Hepatocyte (in vitro differentiated cells): ENCODE results near the gene HHAT. TPM values are rescaled to one million over a fixed set of nuclear protein-coding genes. Genes with fewer than 3 reads are reported as not detected.
"Not testable (repeated sequence)": the region's sequence is repeated elsewhere in the genome, so short reads cannot be mapped to it uniquely, and the experiment has no call there.

Source experiments
- DNase-seq: peaks from one replicate; pipeline ENCODE4 v3.0.0-alpha.2; 2016; ENCODE audit warnings: low spot score
- H2AFZ ChIP-seq: fragments of 200-600 bp; sonication (generic); 2 replicates; pipeline ENCODE4 v1.6.0; 2016; ENCODE audit warnings: antibody characterized with exemption, mild to moderate bottlenecking
- H3K27ac ChIP-seq: fragments of 200-600 bp; sonication (generic); 2 replicates; pipeline ENCODE4 v1.5.1; 2016; ENCODE audit warnings: mild to moderate bottlenecking
- H3K27me3 ChIP-seq: fragments of 200-600 bp; sonication (generic); 2 replicates; pipeline ENCODE4 v1.6.1; 2016
- H3K36me3 ChIP-seq: fragments of 200-600 bp; sonication (generic); replicated peaks from 2 replicates; pipeline ENCODE4 v1.5.1; 2016; ENCODE audit warnings: low read depth; ENCODE audit not compliant: insufficient read depth
- H3K4me1 ChIP-seq: fragments of 200-600 bp; sonication (generic); 2 replicates; pipeline ENCODE4 v1.5.1; 2016; ENCODE audit warnings: mild to moderate bottlenecking, moderate library complexity; ENCODE audit not compliant: insufficient read depth
- H3K4me2 ChIP-seq: fragments of 200-600 bp; sonication (generic); 2 replicates; pipeline ENCODE4 v1.6.0; 2016
- H3K4me3 ChIP-seq: fragments of 200-600 bp; sonication (generic); 2 replicates; pipeline ENCODE4 v1.5.1; 2016; ENCODE audit warnings: mild to moderate bottlenecking
- H3K79me2 ChIP-seq: fragments of 200-600 bp; sonication (generic); 2 replicates; pipeline ENCODE4 v1.6.0; 2017; ENCODE audit warnings: mild to moderate bottlenecking
- H3K9me2 ChIP-seq: fragments of 200-600 bp; sonication (generic); replicated peaks from 2 replicates; pipeline ENCODE4 v1.6.0; 2017; ENCODE audit warnings: mild to moderate bottlenecking; ENCODE audit not compliant: insufficient read depth
- H3K9me3 ChIP-seq: fragments of 200-600 bp; sonication (generic); 2 replicates; pipeline ENCODE4 v1.5.1; 2016; ENCODE audit warnings: low read depth, mild to moderate bottlenecking
- H4K20me1 ChIP-seq: fragments of 200-600 bp; sonication (generic); 2 replicates; pipeline ENCODE4 v1.6.0; 2016; ENCODE audit warnings: mild to moderate bottlenecking; ENCODE audit not compliant: insufficient read depth, poor library complexity, severe bottlenecking
- EZH2 ChIP-seq: fragments of 200-600 bp; sonication (generic); IDR thresholded peaks from 2 replicates; pipeline ENCODE4 v1.6.1; 2016; ENCODE audit warnings: antibody characterized with exemption, mild to moderate bottlenecking, borderline replicate concordance
- EZH2phosphoT487 ChIP-seq: fragments of 200-600 bp; sonication (generic); IDR thresholded peaks from one replicate; pipeline ENCODE4 v1.6.1; 2018; ENCODE audit warnings: antibody characterized with exemption, mild to moderate bottlenecking, low read depth, moderate library complexity; ENCODE audit not compliant: unreplicated experiment, severe bottlenecking
- WGBS: methylation state at CpG from one replicate; pipeline ENCODE4 v1.1.6; 2016; ENCODE audit warnings: low lambda C conversion rate; ENCODE audit errors: missing lambda C conversion rate; 5-methylcytosine and 5-hydroxymethylcytosine counted together
- polyA plus RNA-seq: library from polyadenylated mRNA; unstranded; fragments of >200 nt; fragmentation: Nextera tagmentation; extraction: Ambion mirVana; gene quantifications from 2 replicates; pipeline ENCODE4 v1.2.1, GENCODE V29; 2016
- total RNA-seq: library from RNA; depleted of rRNA; stranded (reverse); fragments of >200 nt; gene quantifications from 2 replicates; pipeline ENCODE4 v1.2.3, GENCODE V29; 2014
- TF ChIP-seq, protein P1 (sequence below): fragments of 200-600 bp; sonication (generic); IDR thresholded peaks from 2 replicates; pipeline ENCODE4 v1.5.1; 2016; ENCODE audit warnings: antibody characterized with exemption, mild to moderate bottlenecking; ENCODE audit not compliant: poor library complexity

HHAT gene
- total and polyA plus RNA-seq, 2 experiments from 2014 or later, result 5.3 to 6.3 TPM

DNA sequence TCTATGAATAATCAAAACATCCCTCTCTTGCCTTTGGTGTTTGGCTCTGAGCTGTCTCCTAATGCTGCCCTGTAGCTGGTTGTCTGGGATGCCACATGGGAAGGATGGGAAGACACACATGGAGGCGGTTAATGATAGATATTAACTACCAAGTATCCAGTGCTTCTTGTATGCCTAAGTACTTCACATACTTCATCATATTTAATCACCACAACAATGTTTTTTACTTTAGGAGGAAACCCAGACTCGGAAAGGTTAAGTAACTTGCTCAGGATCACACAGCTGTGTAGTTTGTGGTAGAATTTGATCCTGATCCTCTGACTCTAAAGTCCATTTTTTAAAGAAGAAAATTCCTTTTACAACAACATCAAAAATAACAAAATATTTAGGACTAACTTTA lies 88.0 kb downstream of the HHAT start:
- no peaks in the 10 kb centered on the region for H3K4me1 ChIP-seq
- H3K9me3 ChIP-seq, result no peaks in the 10 kb centered on the region
- no peaks in the 10 kb centered on the region for H3K79me2 ChIP-seq
- no peak overlapping the region for H3K27ac ChIP-seq
- WGBS, result 90% methylated on average over 2 of the region's 2 CpGs
- no peak overlapping the region for H2AFZ ChIP-seq
- no peaks in the 10 kb centered on the region for H3K36me3 ChIP-seq
- DNase-seq, result no peak
- no peak overlapping the region for H3K4me2 ChIP-seq
- H3K27me3 ChIP-seq, result no peaks in the 10 kb centered on the region
- TF ChIP-seq EZH2 (no peak), EZH2phosphoT487 (no peak)
- H4K20me1 ChIP-seq, result no peaks in the 10 kb centered on the region
- H3K4me3 ChIP-seq, result no peak overlapping the region
- no peaks in the 10 kb centered on the region for H3K9me2 ChIP-seq

DNA sequence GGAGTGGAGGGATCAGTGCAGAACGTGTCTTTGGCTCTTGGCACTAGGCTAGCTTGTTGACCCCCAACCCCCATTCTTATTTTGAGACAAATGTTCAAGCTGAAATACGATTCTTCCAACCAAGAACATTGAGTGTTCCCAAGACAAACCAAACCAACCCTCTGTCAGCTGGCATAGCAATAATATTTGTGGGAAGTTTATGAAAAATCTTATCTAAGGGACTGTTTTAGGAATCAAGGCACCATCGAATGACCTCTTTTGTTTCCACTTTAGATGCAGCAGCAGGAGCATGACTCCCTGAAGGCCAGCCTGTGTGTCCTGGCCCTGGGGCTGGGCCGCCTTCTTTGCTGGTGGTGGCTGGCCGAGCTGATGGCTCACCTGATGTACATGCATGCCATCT lies 89.2 kb downstream of the HHAT start:
- Histone ChIP-seq H3K36me3 (no peaks in the 10 kb centered on the region), H3K4me3 (no peak overlapping the region), H2AFZ (no peak overlapping the region), H3K9me2 (no peaks in the 10 kb centered on the region), H3K4me2 (no peak overlapping the region), H3K27me3 (no peaks in the 10 kb centered on the region), H4K20me1 (no peaks in the 10 kb centered on the region), H3K79me2 (no peaks in the 10 kb centered on the region), H3K4me1 (no peaks in the 10 kb centered on the region), H3K9me3 (no peaks in the 10 kb centered on the region), H3K27ac (no peak overlapping the region)
- TF ChIP-seq, protein P1, sequence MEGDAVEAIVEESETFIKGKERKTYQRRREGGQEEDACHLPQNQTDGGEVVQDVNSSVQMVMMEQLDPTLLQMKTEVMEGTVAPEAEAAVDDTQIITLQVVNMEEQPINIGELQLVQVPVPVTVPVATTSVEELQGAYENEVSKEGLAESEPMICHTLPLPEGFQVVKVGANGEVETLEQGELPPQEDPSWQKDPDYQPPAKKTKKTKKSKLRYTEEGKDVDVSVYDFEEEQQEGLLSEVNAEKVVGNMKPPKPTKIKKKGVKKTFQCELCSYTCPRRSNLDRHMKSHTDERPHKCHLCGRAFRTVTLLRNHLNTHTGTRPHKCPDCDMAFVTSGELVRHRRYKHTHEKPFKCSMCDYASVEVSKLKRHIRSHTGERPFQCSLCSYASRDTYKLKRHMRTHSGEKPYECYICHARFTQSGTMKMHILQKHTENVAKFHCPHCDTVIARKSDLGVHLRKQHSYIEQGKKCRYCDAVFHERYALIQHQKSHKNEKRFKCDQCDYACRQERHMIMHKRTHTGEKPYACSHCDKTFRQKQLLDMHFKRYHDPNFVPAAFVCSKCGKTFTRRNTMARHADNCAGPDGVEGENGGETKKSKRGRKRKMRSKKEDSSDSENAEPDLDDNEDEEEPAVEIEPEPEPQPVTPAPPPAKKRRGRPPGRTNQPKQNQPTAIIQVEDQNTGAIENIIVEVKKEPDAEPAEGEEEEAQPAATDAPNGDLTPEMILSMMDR, result no peak
- no peak for TF ChIP-seq EZH2
- no peak for TF ChIP-seq EZH2phosphoT487
- no peak for DNase-seq
- 95% methylated on average over 5 of the region's 5 CpGs for WGBS

DNA sequence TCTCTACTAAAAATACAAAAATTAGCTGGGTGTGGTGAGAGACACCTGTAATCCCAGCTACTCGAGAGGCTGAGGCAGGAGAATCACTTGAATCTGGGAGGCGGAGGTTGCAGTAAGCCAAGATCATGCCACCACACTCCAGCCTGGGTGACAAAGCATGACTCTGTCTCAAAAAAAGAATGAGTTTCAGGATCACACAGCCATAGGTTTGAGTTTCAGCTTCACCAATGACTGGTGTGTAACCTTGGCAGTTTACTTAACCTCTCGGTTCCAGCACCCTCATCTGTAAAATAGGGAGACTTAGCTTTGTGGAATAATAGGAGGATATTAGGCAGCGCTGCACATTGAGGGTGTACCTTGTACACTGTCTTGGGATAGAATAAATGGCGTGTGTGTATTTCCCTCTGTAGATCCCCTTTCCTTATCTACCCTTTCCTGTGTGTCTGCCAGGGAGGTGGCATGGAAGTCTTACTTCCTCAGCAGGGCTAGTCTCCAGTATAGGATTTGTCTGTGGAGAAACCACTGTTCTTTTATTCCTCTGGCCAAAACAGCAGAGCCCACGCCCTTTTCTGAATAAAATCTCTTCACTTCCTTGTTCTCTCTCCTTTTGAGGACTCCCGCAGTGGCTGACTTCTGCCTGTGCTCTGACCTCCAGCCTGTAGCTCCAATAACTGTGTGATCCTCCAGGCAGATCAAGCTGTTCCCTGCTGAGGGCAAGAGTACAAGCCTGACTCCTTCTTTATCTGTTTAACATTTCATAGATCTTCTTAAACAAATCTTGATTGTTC lies 90.4 kb downstream of the HHAT start:
- peak overlapping the region; percentile 4 for H2AFZ ChIP-seq
- no peaks in the 10 kb centered on the region for H3K27me3 ChIP-seq
- no peak for TF ChIP-seq EZH2phosphoT487
- TF ChIP-seq EZH2, result no peak
- TF ChIP-seq, protein P1, result no peak
- H3K4me1 ChIP-seq, result no peaks in the 10 kb centered on the region
- H3K9me3 ChIP-seq, result no peaks in the 10 kb centered on the region
- H3K79me2 ChIP-seq, result no peaks in the 10 kb centered on the region
- WGBS, result 83% methylated on average over 7 of the region's 7 CpGs
- no peaks in the 10 kb centered on the region for H3K9me2 ChIP-seq
- H3K4me3 ChIP-seq, result no peak overlapping the region
- H3K27ac ChIP-seq, result peak overlapping the region; percentile 85
- H4K20me1 ChIP-seq, result no peaks in the 10 kb centered on the region
- DNase-seq, result peak; percentile 46
- peak overlapping the region; percentile 28 for H3K4me2 ChIP-seq
- no peaks in the 10 kb centered on the region for H3K36me3 ChIP-seq

DNA sequence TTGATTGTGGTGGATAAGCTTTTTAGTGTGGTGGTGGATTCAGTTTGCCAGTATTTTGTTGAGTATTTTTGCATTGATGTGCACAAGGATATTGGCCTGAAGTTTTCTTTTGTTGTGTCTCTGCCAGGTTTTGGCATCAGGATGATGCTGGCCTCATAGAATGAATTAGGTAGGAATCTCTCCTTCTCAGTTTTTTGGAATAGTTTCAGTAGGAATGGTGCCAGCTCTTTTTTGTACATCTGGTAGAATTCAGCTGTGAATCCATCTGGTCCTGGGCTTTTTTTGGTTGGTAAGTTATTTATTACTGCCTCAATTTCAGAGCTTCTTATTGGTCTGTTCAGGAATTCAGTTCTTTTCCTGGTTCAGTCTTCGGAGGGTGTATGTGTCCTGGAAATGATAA lies 98.0 kb downstream of the HHAT start:
- H2AFZ ChIP-seq, H4K20me1 ChIP-seq, H3K4me1 ChIP-seq, H3K9me2 ChIP-seq, H3K9me3 ChIP-seq, DNase-seq, H3K4me2 ChIP-seq, H3K4me3 ChIP-seq, H3K36me3 ChIP-seq, H3K27ac ChIP-seq, H3K27me3 ChIP-seq, H3K79me2 ChIP-seq: not testable (repeated sequence)
- WGBS, result 82% methylated on average over 1 of the region's 1 CpG
